Panc1 (cell line): Measurements from ENCODE around the gene ACTG1. TPM values are rescaled to one million over a fixed set of nuclear protein-coding genes. Genes with fewer than 3 reads are reported as not detected.

ENCODE experiments used
- ATAC-seq: fragments of 200-7000 bp; cut with Tn5 transposase; 2 replicates; pipeline ENCODE4 v1.9.1; 2020; ENCODE audit warnings: mild to moderate bottlenecking, moderate library complexity
- BruUV-seq: library from RNA; stranded (reverse); fragments of 400-500 nt; replicated peaks from 2 replicates; lab custom pipeline; 2021; lab: Mats Ljungman, UMichigan
- CTCF ChIA-PET: fragments of 300-600 bp; sonication (Branson Sonifier 250); formaldehyde crosslinking; loops from one replicate; lab custom pipeline; 2022; ENCODE audit warnings: antibody characterized with exemption; lab: Charles Lee
- POLR2A ChIA-PET: fragments of 300-600 bp; sonication (Branson Sonifier 250); formaldehyde crosslinking; loops from one replicate; lab custom pipeline; 2022; ENCODE audit warnings: antibody characterized with exemption; lab: Charles Lee
- DNase-seq: peaks from one replicate; pipeline ENCODE4 v3.0.0-alpha.2; 2010; ENCODE audit warnings: low read depth, low spot score
- H3K27ac ChIP-seq: 2 replicates; pipeline ENCODE4 v1.5.1; 2011; ENCODE audit warnings: mild to moderate bottlenecking, low read length, inconsistent platforms
- H3K27me3 ChIP-seq: fragments of 200-500 bp; sonication (Bioruptor generic); 2 replicates; pipeline ENCODE4 v1.6.0; 2014; ENCODE audit warnings: low read length, inconsistent platforms; ENCODE audit not compliant: control insufficient read depth, insufficient read depth
- H3K36me3 ChIP-seq: fragments of 200-500 bp; sonication (Bioruptor generic); 2 replicates; pipeline ENCODE4 v1.5.1; 2014; ENCODE audit warnings: inconsistent platforms, mild to moderate bottlenecking, low read length, moderate library complexity; ENCODE audit not compliant: control insufficient read depth, insufficient read depth
- H3K4me1 ChIP-seq: 2 replicates; pipeline ENCODE4 v1.5.1; 2011; ENCODE audit warnings: inconsistent platforms, mild to moderate bottlenecking, low read length, moderate library complexity; ENCODE audit not compliant: control insufficient read depth, insufficient read depth
- H3K4me3 ChIP-seq, 2 experiments: 2 replicates each; pipeline ENCODE4 v1.5.1; 2011 to 2012; ENCODE audit warnings: low read depth in 2 of 2, low read length in 2 of 2, mild to moderate bottlenecking in 2 of 2, inconsistent platforms in 1 of 2, moderate library complexity in 1 of 2
- H3K9me3 ChIP-seq: fragments of 200-500 bp; sonication (Bioruptor generic); 2 replicates; pipeline ENCODE4 v1.5.1; 2014; ENCODE audit warnings: low read depth, mild to moderate bottlenecking, inconsistent platforms, low read length, moderate library complexity; ENCODE audit not compliant: control insufficient read depth, insufficient read depth
- CTCF ChIP-seq: fragments of 450-650 bp; IDR thresholded peaks from 2 replicates; pipeline ENCODE4 v1.5.1; 2017; ENCODE audit warnings: mild to moderate bottlenecking
- POLR2AphosphoS5 ChIP-seq: IDR thresholded peaks from 2 replicates; pipeline ENCODE4 v1.6.1; 2012; ENCODE audit warnings: mild to moderate bottlenecking, low read depth, low read length, moderate library complexity
- REST ChIP-seq, 2 experiments: IDR thresholded peaks; 2 replicates each; pipeline ENCODE4 v1.6.1; 2011 to 2012; ENCODE audit warnings: low read depth in 2 of 2, control low read depth in 1 of 2, low read length in 1 of 2, mild to moderate bottlenecking in 1 of 2, moderate library complexity in 1 of 2; ENCODE audit not compliant: insufficient read depth in 1 of 2
- SIN3A ChIP-seq: IDR thresholded peaks from 2 replicates; pipeline ENCODE4 v1.6.1; 2012; ENCODE audit warnings: low read depth, mild to moderate bottlenecking, low read length, moderate library complexity, borderline replicate concordance; ENCODE audit not compliant: insufficient read depth
- TCF7L2 ChIP-seq: IDR thresholded peaks from 2 replicates; pipeline ENCODE4 v1.6.1; 2011; ENCODE audit warnings: mild to moderate bottlenecking, low read depth, low read length, inconsistent platforms
- in situ Hi-C: cut with HindIII; loops from 2 replicates; pipeline ENCODE4 v1.10.0; 2016; ENCODE audit warnings: low sequenced_read_pairs, low pct_unique_long_range_greater_than_20kb
- intact Hi-C: fragments of 100-400 bp; cut with micrococcal nuclease; formaldehyde crosslinking; loops from one replicate; pipeline ENCODE4 v1.10.0; 2022; ENCODE audit not compliant: unreplicated experiment
- total RNA-seq: library from RNA; stranded (reverse); gene quantifications from one replicate; pipeline ENCODE4 v1.2.1, GENCODE V29; 2021; ENCODE audit not compliant: unreplicated experiment

ACTG1 gene
- total RNA-seq, 1 experiment from 2014 or later = 4,502 TPM

- ATAC-seq (no peak), DNase-seq (no peak)
- no peaks in the 10 kb centered on the region for H3K27me3 ChIP-seq
- H3K4me3 ChIP-seq = no peak overlapping the region
- no peaks in the 10 kb centered on the region for H3K36me3 ChIP-seq
- ChIA-PET CTCF (no interaction called here), POLR2A (no interaction called here)
- no peaks in the 10 kb centered on the region for H3K9me3 ChIP-seq
- no peak overlapping the region for H3K27ac ChIP-seq
- TF ChIP-seq REST (IDR thresholded peaks at IDR 0.05; ENCODE audit: insufficient read depth in 1 of 2, low read depth in 2 of 2, low read length in 1 of 2) = no peak
- no peak for TF ChIP-seq SIN3A
- TF ChIP-seq POLR2AphosphoS5 = no peak
- TF ChIP-seq CTCF = no peak
- TF ChIP-seq TCF7L2 = no peak
- no TSS peak for BruUV-seq
- intact Hi-C loops (no loop called here), in situ Hi-C loops (no loop called here)
- H3K4me1 ChIP-seq = peaks cover 22% of the 10 kb centered on the region
These were observed 36.5 kb downstream of the ACTG1 start for GRCh38 chr17:81476097-81476496.

GRCh38 chr17:81474958-81475357 lies 37.6 kb downstream of the ACTG1 start:
- no peak for DNase-seq
- Histone ChIP-seq H3K4me1 (peaks cover 13% of the 10 kb centered on the region), H3K4me3 (no peak overlapping the region), H3K27me3 (no peaks in the 10 kb centered on the region), H3K27ac (no peak overlapping the region), H3K9me3 (no peaks in the 10 kb centered on the region), H3K36me3 (no peaks in the 10 kb centered on the region)
- BruUV-seq = no TSS peak
- ChIA-PET CTCF (interaction anchor here (1.3 kb wide), 1 partner anchor 34 kb away, joined by 4 read pairs; no protein-coding TSS in a partner anchor), POLR2A (no interaction called here)
- in situ Hi-C loops = no loop called here
- no peak for ATAC-seq
- TF ChIP-seq POLR2AphosphoS5 (no peak), SIN3A (no peak), CTCF (no peak), REST (IDR thresholded peaks at IDR 0.05; ENCODE audit: insufficient read depth in 1 of 2, low read depth in 2 of 2, low read length in 1 of 2) (no peak), TCF7L2 (no peak)
- intact Hi-C loops = no loop called here
